OCI-LY3 (cell line): ENCODE measurements around the gene BICD2.

ENCODE experiments used
- H2AFZ ChIP-seq: fragments of 200-600, 300-600 bp; shearing (Covaris generic); 2 replicates; pipeline ENCODE4 v1.6.0; 2014; ENCODE audit warnings: antibody characterized with exemption, low read depth, low read length
- H3K27ac ChIP-seq: fragments of 200-600, 300-600 bp; sonication (generic); 2 replicates; pipeline ENCODE4 v1.5.1; 2014; ENCODE audit warnings: mild to moderate bottlenecking, low read length, moderate library complexity, mixed read lengths
- H3K27me3 ChIP-seq: fragments of 200-600, 300-600 bp; sonication (generic); 2 replicates; pipeline ENCODE4 v1.6.1; 2014; ENCODE audit warnings: low read depth, low read length, mixed read lengths
- H3K36me3 ChIP-seq: fragments of 200-600, 300-600 bp; sonication (generic); replicated peaks from 2 replicates; pipeline ENCODE3; 2014; ENCODE audit warnings: low read depth, low read length, mixed read lengths
- H3K4me1 ChIP-seq: fragments of 300-600, 200-600 bp; sonication (generic); 2 replicates; pipeline ENCODE4 v1.6.1; 2014; ENCODE audit warnings: low read length, mixed read lengths
- H3K4me2 ChIP-seq: fragments of 200-600, 300-600 bp; sonication (generic); 2 replicates; pipeline ENCODE4 v1.6.1; 2014; ENCODE audit warnings: low read length, mixed read lengths
- H3K4me3 ChIP-seq: fragments of 300-600, 200-600 bp; sonication (generic); 2 replicates; pipeline ENCODE4 v1.5.1; 2014; ENCODE audit warnings: antibody characterized with exemption, mild to moderate bottlenecking, low read length, moderate library complexity
- H3K79me2 ChIP-seq: fragments of 300-600, 200-600 bp; shearing (Covaris generic); 2 replicates; pipeline ENCODE4 v1.6.1; 2014; ENCODE audit warnings: mild to moderate bottlenecking, low read length, mixed read lengths
- H3K9ac ChIP-seq: fragments of 300-600, 200-600 bp; shearing (Covaris generic); 2 replicates; pipeline ENCODE4 v1.6.0; 2014; ENCODE audit warnings: mild to moderate bottlenecking, low read length, moderate library complexity
- H3K9me3 ChIP-seq: fragments of 200-600, 300-600 bp; shearing (Covaris generic); 2 replicates; pipeline ENCODE4 v1.6.1; 2014; ENCODE audit warnings: low read length, mixed read lengths; ENCODE audit not compliant: insufficient read depth
- H4K20me1 ChIP-seq: fragments of 200-600, 300-600 bp; sonication (generic); 2 replicates; pipeline ENCODE4 v1.6.1; 2016; ENCODE audit warnings: low read length, mixed read lengths; ENCODE audit not compliant: insufficient read depth
- CTCF ChIP-seq: fragments of 200-600, 300-600 bp; sonication (generic); IDR thresholded peaks from 2 replicates; pipeline ENCODE4 v1.5.1; 2014; ENCODE audit warnings: antibody characterized with exemption, low read length, low read depth
- EZH2phosphoT487 ChIP-seq: fragments of 200-600 bp; shearing (Covaris generic); IDR thresholded peaks from 2 replicates; pipeline ENCODE4 v1.6.1; 2018; ENCODE audit warnings: antibody characterized with exemption, mixed run types, low read depth

Gene BICD2

GRCh38 chr9:92762196-92762595 is 2.4 kb downstream of the BICD2 start:
- Histone ChIP-seq H3K4me3 (0 out of 2 replicates have a peak overlapping the region, but pooled peaks have one; percentile 16), H3K79me2 (peaks cover 69% of the 10 kb centered on the region), H3K4me2 (peak overlapping the region; percentile 100), H3K27ac (no peak overlapping the region), H3K9me3 (no peaks in the 10 kb centered on the region), H3K9ac (no peak overlapping the region), H4K20me1 (peaks cover 49% of the 10 kb centered on the region), H2AFZ (no peak overlapping the region), H3K27me3 (no peaks in the 10 kb centered on the region), H3K4me1 (peaks cover 24% of the 10 kb centered on the region), H3K36me3 (no peaks in the 10 kb centered on the region)
- TF ChIP-seq CTCF: no peak
- TF ChIP-seq EZH2phosphoT487: no peak

GRCh38 chr9:92761686-92762085 is 2.9 kb downstream of the BICD2 start:
- Histone ChIP-seq H2AFZ (no peak overlapping the region), H4K20me1 (peaks cover 55% of the 10 kb centered on the region), H3K4me2 (no peak overlapping the region), H3K9ac (no peak overlapping the region), H3K36me3 (no peaks in the 10 kb centered on the region), H3K27me3 (no peaks in the 10 kb centered on the region), H3K4me1 (peaks cover 24% of the 10 kb centered on the region), H3K79me2 (peaks cover 74% of the 10 kb centered on the region), H3K27ac (no peak overlapping the region), H3K4me3 (no peak overlapping the region), H3K9me3 (no peaks in the 10 kb centered on the region)
- TF ChIP-seq CTCF (no peak), EZH2phosphoT487 (no peak)

GRCh38 chr9:92760494-92760893 is 4.1 kb downstream of the BICD2 start:
- H3K9ac ChIP-seq: no peak overlapping the region
- TF ChIP-seq EZH2phosphoT487: no peak

GRCh38 chr9:92760070-92760469 is 4.6 kb downstream of the BICD2 start:
- H3K4me1 ChIP-seq: peaks cover 16% of the 10 kb centered on the region

More at GRCh38 chr9:92760494-92760893, 4.1 kb downstream of the BICD2 start:
- no peak overlapping the region for H3K4me3 ChIP-seq
- H3K4me1 ChIP-seq: peaks cover 16% of the 10 kb centered on the region
- peaks cover 83% of the 10 kb centered on the region for H3K79me2 ChIP-seq
- H3K36me3 ChIP-seq: no peaks in the 10 kb centered on the region
- H3K27me3 ChIP-seq: no peaks in the 10 kb centered on the region
- H3K9me3 ChIP-seq: no peaks in the 10 kb centered on the region
- peaks cover 58% of the 10 kb centered on the region for H4K20me1 ChIP-seq
- no peak overlapping the region for H2AFZ ChIP-seq
- H3K27ac ChIP-seq: no peak overlapping the region
- H3K4me2 ChIP-seq: no peak overlapping the region

More at GRCh38 chr9:92760070-92760469, 4.6 kb downstream of the BICD2 start:
- H3K36me3 ChIP-seq: no peaks in the 10 kb centered on the region
- H3K4me2 ChIP-seq: no peak overlapping the region
- no peak for TF ChIP-seq CTCF
- no peak for TF ChIP-seq EZH2phosphoT487
- peaks cover 84% of the 10 kb centered on the region for H3K79me2 ChIP-seq
- no peak overlapping the region for H2AFZ ChIP-seq
- no peak overlapping the region for H3K4me3 ChIP-seq
- H3K27ac ChIP-seq: no peak overlapping the region
- H4K20me1 ChIP-seq: peaks cover 58% of the 10 kb centered on the region
- H3K27me3 ChIP-seq: no peaks in the 10 kb centered on the region
- H3K9me3 ChIP-seq: no peaks in the 10 kb centered on the region
- no peak overlapping the region for H3K9ac ChIP-seq
